Right lobe of liver (tissue), 6 donors: Measurements from ENCODE around the gene ZMIZ1. TPM values are rescaled to one million over a fixed set of nuclear protein-coding genes. Genes with fewer than 3 reads are reported as not detected.
A peak's percentile ranks its signal among the peaks of the same experiment; 100 is the strongest.

Experiments used
- ATAC-seq, 4 donors: fragments of 200-7000 bp; cut with Tn5 transposase; one replicate each; pipeline ENCODE4 v1.9.1; 2020; ENCODE audit warnings: mild to moderate bottlenecking in 4 of 4, moderate library complexity in 4 of 4
- DNase-seq, 3 donors: peaks; one replicate each; pipeline ENCODE4 v3.0.0-alpha.2; 2020
- H3K27ac ChIP-seq, 3 donors: fragments of 200-600 bp; one replicate each; pipeline ENCODE4 v1.8.0; 2022
- H3K27me3 ChIP-seq, 2 donors: fragments of 200-600 bp; one replicate each; pipeline ENCODE4 v1.8.0; 2022
- H3K36me3 ChIP-seq, 4 donors: fragments of 200-600 bp; sonication (generic) in 1 of 4; one replicate each; pipeline versions ENCODE4 v1.5.1 to v1.8.0; 2017 to 2022; ENCODE audit warnings: control low read depth in 1 of 4
- H3K4me1 ChIP-seq, 4 donors: fragments of 200-600 bp; sonication (generic) in 1 of 4; one replicate each; pipeline versions ENCODE4 v1.5.1 to v1.8.0; 2017 to 2022; ENCODE audit warnings: control low read depth in 1 of 4
- H3K4me3 ChIP-seq, 3 donors: fragments of 200-600 bp; one replicate each; pipeline ENCODE4 v1.8.0; 2022
- H3K9me3 ChIP-seq, 4 donors: fragments of 200-600 bp; sonication (generic) in 1 of 4; one replicate each; pipeline versions ENCODE4 v1.5.1 to v1.8.0; 2017 to 2022; ENCODE audit warnings: control low read depth in 1 of 4
- CTCF ChIP-seq, 4 donors: fragments of 200-600 bp in 3 of 4; fragments of 450-650 bp in 1 of 4; IDR thresholded peaks; one replicate each; pipeline versions ENCODE4 v1.5.1 to v1.8.0; 2016 to 2022; ENCODE audit warnings: antibody characterized with exemption in 4 of 4, mild to moderate bottlenecking in 2 of 4
- POLR2A ChIP-seq: fragments of 450-650 bp; IDR thresholded peaks from one replicate; pipeline ENCODE4 v1.6.1; 2017; ENCODE audit warnings: antibody characterized with exemption, mild to moderate bottlenecking
- WGBS: methylation state at CpG from one replicate; pipeline ENCODE4 v1.1.6; 2018; ENCODE audit warnings: low coverage, low lambda C conversion rate; ENCODE audit not compliant: insufficient coverage; ENCODE audit errors: missing lambda C conversion rate; 5-methylcytosine and 5-hydroxymethylcytosine counted together
- intact Hi-C, 2 donors: fragments of 100-400 bp; cut with DNase I; formaldehyde crosslinking; loops; one replicate each; pipeline versions ENCODE4 v1.11.2 to v1.14.1; 2022
- total RNA-seq, 6 experiments: library from RNA; depleted of rRNA in 2 of 6; stranded (reverse); fragments of >200 nt in 2 of 6; fragmentation: NEBNext Ultra II Directional in 3 of 6; extraction: Animal tissue kit (Norgen Biotek cat#: 25700) in 3 of 6; gene quantifications; one replicate each; pipeline versions ENCODE4 v1.1.0 to v1.2.4, GENCODE V29; 2016 to 2023
- donor health status: DM: no; HTN: yes; CAD: no.
- donor health status: DM: no; HTN: no; CAD: no.
- donor health status: DM: no; HTN: no; CAD: no.
- donor health status: DM: no; HTN: yes; CAD: no.
- donor health status: DM: no; HTN: yes; CAD: no.

ZMIZ1 gene
- total RNA-seq, 6 experiments from 2014 or later, result 9.9 to 22.8 (median 12.3) TPM

GRCh38 chr10:79137826-79138225 lies 69.1 kb downstream of the ZMIZ1 start:
- Histone ChIP-seq H3K4me3 (no peak overlapping the region), H3K36me3 (peaks cover 0 to 11% (median 4%) of the 10 kb centered on the region in 4 donors), H3K9me3 (no peaks in the 10 kb centered on the region), H3K27me3 (no peaks in the 10 kb centered on the region), H3K4me1 (no peaks in the 10 kb centered on the region), H3K27ac (peak overlapping the region; percentile 3 to 55 (median 37))
- peak; percentile 39 to 49 (median 44) for ATAC-seq
- TF ChIP-seq POLR2A (no peak), CTCF (IDR thresholded peaks at IDR 0.05) (no peak)
- no peak for DNase-seq
- WGBS, result no CpG with 5 or more reads among the region's 13 CpGs
- intact Hi-C loops, result no loop called here

- ATAC-seq, result no peak
- H3K27me3 ChIP-seq, result no peaks in the 10 kb centered on the region
- no peak for DNase-seq
- WGBS, result 79% methylated on average over 3 of the region's 5 CpGs
- H3K4me3 ChIP-seq, result no peak overlapping the region
- H3K4me1 ChIP-seq, result no peaks in the 10 kb centered on the region
- no peak for TF ChIP-seq POLR2A
- no peak for TF ChIP-seq CTCF (IDR thresholded peaks at IDR 0.05)
- H3K27ac ChIP-seq, result peak overlapping the region in 2 of 3 donors; percentile 37 to 55
- intact Hi-C loops, result no loop called here
- H3K9me3 ChIP-seq, result no peaks in the 10 kb centered on the region
- H3K36me3 ChIP-seq, result peaks cover 0 to 11% (median 4%) of the 10 kb centered on the region in 4 donors
These were observed 69.8 kb downstream of the ZMIZ1 start for GRCh38 chr10:79138449-79139123.

- Histone ChIP-seq H3K4me1 (no peaks in the 10 kb centered on the region), H3K4me3 (no peak overlapping the region), H3K27ac (peak overlapping the region in 2 of 3 donors; percentile 37 to 55), H3K36me3 (peaks cover 0 to 11% (median 4%) of the 10 kb centered on the region in 4 donors), H3K27me3 (no peaks in the 10 kb centered on the region), H3K9me3 (no peaks in the 10 kb centered on the region)
- TF ChIP-seq POLR2A, result no peak
- no peak for TF ChIP-seq CTCF (IDR thresholded peaks at IDR 0.05)
- 75% methylated on average over 17 of the region's 26 CpGs for WGBS
- ATAC-seq (peak; percentile 27 to 47 (median 36)), DNase-seq (no peak)
- intact Hi-C loops, result no loop called here
These were observed 70.5 kb downstream of the ZMIZ1 start for GRCh38 chr10:79139124-79139835.

GRCh38 chr10:79140085-79140793 lies 71.5 kb downstream of the ZMIZ1 start:
- Histone ChIP-seq H3K36me3 (peaks cover 0 to 11% (median 4%) of the 10 kb centered on the region in 4 donors), H3K4me1 (no peaks in the 10 kb centered on the region), H3K27ac (peak overlapping the region in 1 of 3 donors; percentile 55), H3K9me3 (no peaks in the 10 kb centered on the region), H3K4me3 (no peak overlapping the region), H3K27me3 (no peaks in the 10 kb centered on the region)
- DNase-seq (no peak), ATAC-seq (no peak)
- TF ChIP-seq POLR2A, result no peak
- no peak for TF ChIP-seq CTCF (IDR thresholded peaks at IDR 0.05)
- WGBS, result 84% methylated on average over 6 of the region's 7 CpGs
- intact Hi-C loops, result no loop called here
